ENCODE results near the gene CTAG1A.
"Not testable (repeated sequence)": the region's sequence is repeated elsewhere in the genome, so short reads cannot be mapped to it uniquely, and the experiment has no call there.

CTAG1A gene

GRCh38 chrX:154602766-154603437, 18.0 kb downstream of the CTAG1A start:
- no peaks in the 10 kb centered on the region for H3K9me3 ChIP-seq (ENCODE audit: low read length)
- H3K4me3 ChIP-seq (ENCODE audit: low read depth in 1 of 2, low read length in 2 of 2) = no peak overlapping the region
- no peaks in the 10 kb centered on the region for H3K36me3 ChIP-seq (ENCODE audit: insufficient read depth, low read length)
- no peak overlapping the region for H3K9ac ChIP-seq (ENCODE audit: low read length)
- no peaks in the 10 kb centered on the region for H3K4me1 ChIP-seq (ENCODE audit: insufficient read depth, low read length)
- peaks cover 0 to 8% of the 10 kb centered on the region in 2 donors for H3K27me3 ChIP-seq (ENCODE audit: control insufficient read depth in 1 of 2, insufficient read depth in 2 of 2, low read length in 2 of 2)
- no peak overlapping the region for H3K27ac ChIP-seq (ENCODE audit: low read depth, low read length)

GRCh38 chrX:154603438-154604430, 18.8 kb downstream of the CTAG1A start:
- H3K9me3 ChIP-seq (ENCODE audit: low read length) = no peaks in the 10 kb centered on the region
- no peak overlapping the region for H3K9ac ChIP-seq (ENCODE audit: low read length)
- H3K4me1 ChIP-seq (ENCODE audit: insufficient read depth, low read length) = no peaks in the 10 kb centered on the region
- peaks cover 0 to 8% of the 10 kb centered on the region in 2 donors for H3K27me3 ChIP-seq (ENCODE audit: control insufficient read depth in 1 of 2, insufficient read depth in 2 of 2, low read length in 2 of 2)
- no peaks in the 10 kb centered on the region for H3K36me3 ChIP-seq (ENCODE audit: insufficient read depth, low read length)
- no peak overlapping the region for H3K4me3 ChIP-seq (ENCODE audit: low read depth in 1 of 2, low read length in 2 of 2)
- H3K27ac ChIP-seq (ENCODE audit: low read depth, low read length) = no peak overlapping the region

- no peak overlapping the region for H3K4me3 ChIP-seq (ENCODE audit: low read depth in 1 of 2, low read length in 2 of 2)
- peaks cover 0 to 8% of the 10 kb centered on the region in 2 donors for H3K27me3 ChIP-seq (ENCODE audit: control insufficient read depth in 1 of 2, insufficient read depth in 2 of 2, low read length in 2 of 2)
- no peaks in the 10 kb centered on the region for H3K9me3 ChIP-seq (ENCODE audit: low read length)
- no peak overlapping the region for H3K27ac ChIP-seq (ENCODE audit: low read depth, low read length)
- no peaks in the 10 kb centered on the region for H3K36me3 ChIP-seq (ENCODE audit: insufficient read depth, low read length)
- no peaks in the 10 kb centered on the region for H3K4me1 ChIP-seq (ENCODE audit: insufficient read depth, low read length)
- no peak overlapping the region for H3K9ac ChIP-seq (ENCODE audit: low read length)
Observed at GRCh38 chrX:154605566-154605965, 20.6 kb downstream of the CTAG1A start.

GRCh38 chrX:154607370-154607769, 22.4 kb downstream of the CTAG1A start:
- H3K4me3 ChIP-seq (ENCODE audit: low read depth in 1 of 2, low read length in 2 of 2) = no peak overlapping the region
- peaks cover 0 to 8% of the 10 kb centered on the region in 2 donors for H3K27me3 ChIP-seq (ENCODE audit: control insufficient read depth in 1 of 2, insufficient read depth in 2 of 2, low read length in 2 of 2)
- no peak overlapping the region for H3K9ac ChIP-seq (ENCODE audit: low read length)
- no peaks in the 10 kb centered on the region for H3K36me3 ChIP-seq (ENCODE audit: insufficient read depth, low read length)
- no peak overlapping the region for H3K27ac ChIP-seq (ENCODE audit: low read depth, low read length)
- H3K4me1 ChIP-seq (ENCODE audit: insufficient read depth, low read length) = no peaks in the 10 kb centered on the region
- H3K9me3 ChIP-seq (ENCODE audit: low read length) = no peaks in the 10 kb centered on the region

GRCh38 chrX:154607976-154608375, 23.0 kb downstream of the CTAG1A start:
- H3K27me3 ChIP-seq (ENCODE audit: control insufficient read depth in 1 of 2, insufficient read depth in 2 of 2, low read length in 2 of 2); H3K9me3 ChIP-seq (ENCODE audit: low read length); H3K4me1 ChIP-seq (ENCODE audit: insufficient read depth, low read length); H3K9ac ChIP-seq (ENCODE audit: low read length); H3K27ac ChIP-seq (ENCODE audit: low read depth, low read length); H3K4me3 ChIP-seq (ENCODE audit: low read depth in 1 of 2, low read length in 2 of 2); H3K36me3 ChIP-seq (ENCODE audit: insufficient read depth, low read length): not testable (repeated sequence)

GRCh38 chrX:154608823-154609222, 23.9 kb downstream of the CTAG1A start:
- H3K9me3 ChIP-seq (ENCODE audit: low read length); H3K9ac ChIP-seq (ENCODE audit: low read length); H3K36me3 ChIP-seq (ENCODE audit: insufficient read depth, low read length); H3K27me3 ChIP-seq (ENCODE audit: control insufficient read depth in 1 of 2, insufficient read depth in 2 of 2, low read length in 2 of 2); H3K27ac ChIP-seq (ENCODE audit: low read depth, low read length); H3K4me1 ChIP-seq (ENCODE audit: insufficient read depth, low read length); H3K4me3 ChIP-seq (ENCODE audit: low read depth in 1 of 2, low read length in 2 of 2): not testable (repeated sequence)

GRCh38 chrX:154611146-154611545, 26.2 kb downstream of the CTAG1A start:
- H3K4me1 ChIP-seq (ENCODE audit: insufficient read depth, low read length); H3K9ac ChIP-seq (ENCODE audit: low read length); H3K9me3 ChIP-seq (ENCODE audit: low read length); H3K27me3 ChIP-seq (ENCODE audit: control insufficient read depth in 1 of 2, insufficient read depth in 2 of 2, low read length in 2 of 2); H3K27ac ChIP-seq (ENCODE audit: low read depth, low read length); H3K36me3 ChIP-seq (ENCODE audit: insufficient read depth, low read length); H3K4me3 ChIP-seq (ENCODE audit: low read depth in 1 of 2, low read length in 2 of 2): not testable (repeated sequence)

- not testable (repeated sequence) for H3K9ac ChIP-seq (ENCODE audit: low read length); H3K4me1 ChIP-seq (ENCODE audit: insufficient read depth, low read length); H3K36me3 ChIP-seq (ENCODE audit: insufficient read depth, low read length); H3K27ac ChIP-seq (ENCODE audit: low read depth, low read length); H3K27me3 ChIP-seq (ENCODE audit: control insufficient read depth in 1 of 2, insufficient read depth in 2 of 2, low read length in 2 of 2); H3K9me3 ChIP-seq (ENCODE audit: low read length); H3K4me3 ChIP-seq (ENCODE audit: low read depth in 1 of 2, low read length in 2 of 2)
Observed at GRCh38 chrX:154613586-154613985, 28.7 kb downstream of the CTAG1A start.

GRCh38 chrX:154619182-154619581, 34.2 kb downstream of the CTAG1A start, which contains the start of gene CTAG1B:
TSS of gene CTAG1B (minus strand) at chrX:154619282. CDS start at chrX:154619218, 64 bp downstream.
- H3K9ac ChIP-seq (ENCODE audit: low read length); H3K4me1 ChIP-seq (ENCODE audit: insufficient read depth, low read length); H3K27me3 ChIP-seq (ENCODE audit: control insufficient read depth in 1 of 2, insufficient read depth in 2 of 2, low read length in 2 of 2); H3K27ac ChIP-seq (ENCODE audit: low read depth, low read length); H3K9me3 ChIP-seq (ENCODE audit: low read length); H3K36me3 ChIP-seq (ENCODE audit: insufficient read depth, low read length); H3K4me3 ChIP-seq (ENCODE audit: low read depth in 1 of 2, low read length in 2 of 2): not testable (repeated sequence)

- H3K4me3 ChIP-seq (ENCODE audit: low read depth in 1 of 2, low read length in 2 of 2); H3K27ac ChIP-seq (ENCODE audit: low read depth, low read length); H3K36me3 ChIP-seq (ENCODE audit: insufficient read depth, low read length); H3K27me3 ChIP-seq (ENCODE audit: control insufficient read depth in 1 of 2, insufficient read depth in 2 of 2, low read length in 2 of 2); H3K9ac ChIP-seq (ENCODE audit: low read length); H3K9me3 ChIP-seq (ENCODE audit: low read length); H3K4me1 ChIP-seq (ENCODE audit: insufficient read depth, low read length): not testable (repeated sequence)
Observed at GRCh38 chrX:154620767-154621414, 36.0 kb downstream of the CTAG1A start.

GRCh38 chrX:154628960-154629359, 44.0 kb downstream of the CTAG1A start:
- H3K9ac ChIP-seq (ENCODE audit: low read length); H3K36me3 ChIP-seq (ENCODE audit: insufficient read depth, low read length); H3K27me3 ChIP-seq (ENCODE audit: control insufficient read depth in 1 of 2, insufficient read depth in 2 of 2, low read length in 2 of 2); H3K9me3 ChIP-seq (ENCODE audit: low read length); H3K4me1 ChIP-seq (ENCODE audit: insufficient read depth, low read length); H3K27ac ChIP-seq (ENCODE audit: low read depth, low read length); H3K4me3 ChIP-seq (ENCODE audit: low read depth in 1 of 2, low read length in 2 of 2): not testable (repeated sequence)
